HG03520 (cell line): ENCODE data around the gene WAS.
"Not testable (repeated sequence)": the region's sequence is repeated elsewhere in the genome, so short reads cannot be mapped to it uniquely, and the experiment has no call there.

Source experiments
- ATAC-seq: cut with Tn5 transposase; IDR thresholded peaks from one replicate; pipeline ENCODE4 v1.9.1; 2021; ENCODE audit warnings: mild to moderate bottlenecking, moderate library complexity; ENCODE audit not compliant: unreplicated experiment

The WAS gene

DNA sequence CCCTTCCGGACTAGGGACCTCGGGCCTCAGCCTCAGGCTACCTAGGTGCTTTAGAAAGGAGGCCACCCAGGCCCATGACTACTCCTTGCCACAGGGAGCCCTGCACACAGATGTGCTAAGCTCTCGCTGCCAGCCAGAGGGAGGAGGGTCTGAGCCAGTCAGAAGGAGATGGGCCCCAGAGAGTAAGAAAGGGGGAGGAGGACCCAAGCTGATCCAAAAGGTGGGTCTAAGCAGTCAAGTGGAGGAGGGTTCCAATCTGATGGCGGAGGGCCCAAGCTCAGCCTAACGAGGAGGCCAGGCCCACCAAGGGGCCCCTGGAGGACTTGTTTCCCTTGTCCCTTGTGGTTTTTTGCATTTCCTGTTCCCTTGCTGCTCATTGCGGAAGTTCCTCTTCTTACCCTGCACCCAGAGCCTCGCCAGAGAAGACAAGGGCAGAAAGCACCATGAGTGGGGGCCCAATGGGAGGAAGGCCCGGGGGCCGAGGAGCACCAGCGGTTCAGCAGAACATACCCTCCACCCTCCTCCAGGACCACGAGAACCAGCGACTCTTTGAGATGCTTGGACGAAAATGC is at the start of gene WAS:
TSS of gene WAS (plus strand) at position 389 of the 572 bp plus-strand sequence. CDS start at position 444, 55 bp downstream.
- ATAC-seq, result no peak

DNA sequence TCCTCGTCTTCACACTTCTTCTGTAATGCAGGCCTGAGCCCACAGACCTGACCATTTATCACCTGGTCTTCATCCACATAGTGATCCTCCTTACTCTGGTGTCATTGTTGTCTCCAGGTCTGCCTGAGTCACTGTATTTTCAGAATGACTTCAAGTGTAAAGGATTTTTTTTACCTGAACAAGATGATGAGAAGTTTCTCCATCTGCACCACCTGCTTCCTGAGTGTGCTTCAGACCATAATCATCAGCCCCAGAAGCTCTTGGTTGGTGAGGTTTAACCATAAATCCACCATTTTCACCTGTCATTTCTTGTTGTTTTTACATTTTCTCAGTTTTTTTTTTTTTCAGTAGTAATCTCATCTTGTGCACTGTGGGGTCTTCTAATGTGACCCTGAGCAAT is 47.3 kb upstream of the WAS start:
- no peak for ATAC-seq

DNA sequence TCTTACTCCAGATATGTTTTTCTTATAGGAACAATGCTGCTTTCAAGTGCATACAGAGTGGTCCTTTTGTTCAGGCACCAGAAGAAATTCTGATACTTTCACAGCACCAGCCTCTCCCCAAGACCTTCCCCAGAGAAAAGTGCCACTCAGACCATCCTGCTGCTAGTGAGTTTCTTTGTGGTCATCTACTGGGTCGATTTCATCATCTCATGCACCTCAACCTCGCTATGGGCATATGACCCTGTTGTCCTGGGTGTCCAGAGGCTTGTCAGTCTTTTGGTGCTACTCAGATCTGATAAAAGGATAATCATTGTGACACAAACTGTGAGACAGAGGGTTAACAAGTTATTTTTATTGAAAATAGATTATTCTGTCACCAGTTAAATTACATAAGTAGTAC is 46.8 kb upstream of the WAS start:
- no peak for ATAC-seq

DNA sequence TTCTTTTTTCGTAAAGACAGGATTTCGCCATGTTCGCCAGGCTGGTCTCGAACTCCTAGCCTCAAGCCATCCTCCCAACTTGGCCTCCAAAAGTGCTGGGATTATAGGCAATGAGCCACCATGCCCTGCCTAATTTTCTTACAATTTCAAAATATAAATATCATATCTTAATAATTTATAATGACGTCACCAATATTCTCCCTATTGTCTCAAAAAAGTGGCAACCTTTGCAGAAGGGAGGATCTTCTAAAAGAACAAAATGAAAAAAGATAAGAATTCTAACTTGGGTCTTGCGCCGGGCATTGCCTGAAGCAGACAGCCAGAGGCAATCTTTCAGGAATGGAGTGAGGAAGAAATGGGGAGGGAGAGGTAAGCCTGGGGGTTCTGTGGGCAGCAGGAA is 37.9 kb upstream of the WAS start:
- ATAC-seq, result no peak

DNA sequence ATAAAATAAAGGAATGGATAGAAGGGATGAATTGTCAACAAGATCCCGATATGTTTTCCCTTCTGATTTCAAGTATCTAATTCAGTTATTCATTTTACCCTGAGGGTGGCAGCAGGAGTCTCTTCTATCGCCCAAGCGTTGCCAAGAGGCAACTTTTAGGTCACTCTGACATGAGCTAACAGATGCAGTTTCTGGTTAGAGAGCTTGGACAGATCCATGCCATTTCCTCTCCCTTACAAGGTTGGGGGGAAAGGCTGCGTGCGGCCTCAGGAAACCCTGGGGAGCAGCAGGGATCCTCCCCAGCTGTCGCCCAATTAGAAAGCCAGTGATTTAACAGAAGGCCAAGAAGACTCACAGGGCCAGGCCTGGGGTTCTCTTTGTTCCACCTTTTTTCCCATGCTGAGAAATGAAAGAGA is 35.3 kb upstream of the WAS start:
- no peak for ATAC-seq

DNA sequence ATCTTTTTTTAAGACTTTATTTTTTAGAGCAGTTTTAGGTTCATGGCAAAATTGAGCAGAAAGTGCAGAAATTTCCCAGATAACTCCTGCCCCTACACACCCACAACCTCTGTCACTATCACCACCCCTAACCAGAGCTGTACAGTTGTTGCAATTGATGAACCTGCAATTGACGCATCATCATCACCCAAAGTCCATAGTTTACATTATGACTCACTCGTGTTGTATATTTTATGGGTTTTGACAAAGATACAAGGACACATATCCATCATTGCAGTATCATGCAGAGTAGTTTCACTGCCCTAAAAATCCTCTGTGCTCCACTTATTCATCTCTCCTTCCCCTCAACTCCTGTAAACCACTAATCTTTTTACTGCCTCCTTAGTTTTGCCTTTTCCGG is 34.5 kb upstream of the WAS start:
- ATAC-seq, result no peak

GRCh38 chrX:48652055-48652579 is 31.5 kb upstream of the WAS start:
- ATAC-seq, result not testable (repeated sequence)

- ATAC-seq, result not testable (repeated sequence)
Measured at GRCh38 chrX:48654746-48655145, 28.9 kb upstream of the WAS start.

- not testable (repeated sequence) for ATAC-seq
Measured at GRCh38 chrX:48659686-48660085, 23.9 kb upstream of the WAS start.

- no peak for ATAC-seq
Measured at GRCh38 chrX:48663241-48663640, 20.4 kb upstream of the WAS start.

GRCh38 chrX:48664156-48664555 is 19.4 kb upstream of the WAS start:
- ATAC-seq, result no peak

- no peak for ATAC-seq
Measured at GRCh38 chrX:48665991-48666390, 17.6 kb upstream of the WAS start.

- ATAC-seq, result no peak
Measured at GRCh38 chrX:48666649-48667048, 16.9 kb upstream of the WAS start.

GRCh38 chrX:48667509-48667908 is 16.1 kb upstream of the WAS start:
- no peak for ATAC-seq

GRCh38 chrX:48668187-48668586 is 15.4 kb upstream of the WAS start:
- not testable (repeated sequence) for ATAC-seq

DNA sequence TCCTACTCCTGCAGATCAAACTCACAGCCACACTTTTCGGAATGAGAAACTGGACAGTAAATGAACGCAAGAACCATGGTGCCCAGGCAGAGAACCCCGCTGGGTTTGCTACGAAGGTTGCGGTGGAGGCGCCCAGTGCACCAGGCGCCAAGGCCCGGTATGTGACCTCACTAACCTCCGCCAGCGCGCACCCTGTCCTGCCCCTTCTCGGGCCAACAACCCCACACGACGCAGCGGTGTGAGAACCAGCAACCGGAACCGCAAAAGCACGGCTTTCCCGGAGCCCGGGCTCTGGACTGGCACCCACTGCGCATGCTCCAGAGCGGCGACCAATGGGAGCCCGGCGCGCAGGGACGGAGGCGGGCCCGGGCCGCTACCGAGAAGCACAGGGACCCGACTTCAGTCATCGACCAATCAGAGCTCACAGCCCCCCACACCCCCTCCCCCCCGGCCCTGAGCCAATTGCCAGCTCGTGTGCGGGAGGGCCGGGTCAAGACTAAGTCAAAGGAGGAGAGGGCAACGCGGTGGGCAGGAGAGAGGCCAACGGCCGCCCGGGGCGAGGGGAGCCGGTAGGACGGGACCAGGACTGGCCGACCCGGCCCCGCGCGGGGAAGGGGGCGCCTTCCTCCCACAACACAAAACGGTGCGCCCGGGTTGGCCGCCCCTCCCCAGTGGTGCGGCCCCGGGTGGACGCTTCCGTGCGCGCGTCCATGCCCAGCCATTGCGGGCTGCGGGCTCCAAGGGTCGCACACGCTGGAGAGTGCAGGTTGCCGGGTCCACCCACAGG is 7.3 kb upstream of the WAS start:
- peak; percentile 80 for ATAC-seq

GRCh38 chrX:48676893-48677270 is 6.7 kb upstream of the WAS start:
- no peak for ATAC-seq

- no peak for ATAC-seq
Measured at GRCh38 chrX:48677516-48677915, 6.1 kb upstream of the WAS start.

DNA sequence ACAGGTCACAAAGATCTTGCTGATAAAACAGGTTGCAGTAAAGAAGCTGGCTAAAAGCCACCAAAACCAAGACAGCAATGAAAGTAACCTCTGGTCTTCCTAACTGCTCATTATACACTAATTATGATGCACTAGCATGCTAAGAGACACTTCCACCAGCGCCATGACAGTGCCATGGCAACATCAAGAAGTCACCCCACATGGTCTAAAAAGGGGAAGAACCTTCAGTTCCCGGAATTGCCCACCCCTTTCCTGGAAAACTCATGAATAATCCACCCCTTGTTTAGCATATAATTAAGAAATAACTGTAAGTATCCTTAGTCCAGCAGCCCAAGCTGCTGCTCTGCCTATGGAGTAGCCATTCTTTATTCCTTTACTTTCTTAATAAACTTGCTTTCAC is 3.1 kb upstream of the WAS start:
- ATAC-seq, result not testable (repeated sequence)

DNA sequence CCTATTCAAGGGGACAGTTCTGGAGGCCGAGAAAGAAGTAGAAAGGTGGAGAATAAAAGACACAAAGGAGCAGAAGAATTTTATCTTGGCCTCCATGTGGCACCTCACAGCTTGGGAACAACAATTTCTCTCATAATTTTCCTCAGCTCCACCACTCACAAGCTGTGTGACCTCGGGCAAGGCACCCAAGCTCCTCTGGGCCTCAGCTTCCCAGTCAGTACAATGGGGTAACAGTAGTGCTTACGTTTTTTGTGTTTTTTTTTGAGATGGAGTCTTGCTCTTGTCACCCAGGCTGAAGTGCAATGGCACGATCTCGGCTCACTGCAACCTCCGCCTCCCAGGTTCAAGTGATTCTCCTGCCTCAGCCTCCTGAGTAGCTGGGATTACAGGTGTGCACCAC is 2.7 kb upstream of the WAS start:
- ATAC-seq, result not testable (repeated sequence)

- ATAC-seq, result no peak
Measured at GRCh38 chrX:48681539-48682183, 1.9 kb upstream of the WAS start.

GRCh38 chrX:48682795-48683194 is 804 bp upstream of the WAS start:
- ATAC-seq, result not testable (repeated sequence)
